ENCODE results near the gene A2M. TPM values are rescaled to one million over a fixed set of nuclear protein-coding genes. Genes with fewer than 3 reads are reported as not detected.

Gene A2M
- total RNA-seq, 4 donors from 2014 or later, result 316 to 600 (median 331) TPM

- TF ChIP-seq CTCF (IDR thresholded peaks at IDR 0.05; ENCODE audit: low read depth), result no peak
These were observed 47.1 kb downstream of the A2M start for GRCh38 chr12:9068600-9068999.

- TF ChIP-seq CTCF (IDR thresholded peaks at IDR 0.05; ENCODE audit: low read depth), result no peak
These were observed 47.6 kb downstream of the A2M start for GRCh38 chr12:9068086-9068485.

DNA sequence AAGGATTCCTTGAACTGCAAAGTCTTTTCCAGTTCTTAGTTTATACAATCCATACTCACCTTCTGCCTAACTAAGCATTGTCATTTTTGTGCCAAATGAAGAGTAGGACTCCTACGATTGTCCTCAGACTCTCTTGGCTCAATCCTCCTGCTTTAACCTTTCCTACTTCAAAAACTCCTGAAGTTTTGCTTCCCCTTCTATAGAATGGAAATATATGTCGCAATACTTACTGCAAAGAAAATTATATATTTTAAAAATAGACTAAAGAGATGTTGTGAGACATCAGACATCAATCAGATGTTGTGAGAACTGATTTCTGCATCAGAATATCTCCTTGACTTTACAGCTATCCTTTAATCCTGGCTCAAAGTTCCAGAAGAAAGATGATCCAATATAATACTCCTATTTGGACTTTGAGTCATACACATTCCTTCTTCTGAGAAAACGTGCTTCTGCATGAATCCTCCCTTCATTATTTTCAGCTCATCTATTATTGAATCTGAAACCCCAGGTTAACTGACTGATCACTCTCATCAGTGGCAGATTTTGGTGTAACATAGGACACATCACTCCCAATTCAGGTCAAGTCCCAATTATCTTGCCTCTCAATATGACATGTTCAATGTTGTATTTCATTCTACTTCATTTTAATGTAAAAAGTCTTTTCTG is 48.8 kb downstream of the A2M start:
- TF ChIP-seq CTCF (IDR thresholded peaks at IDR 0.05; ENCODE audit: low read depth), result no peak

DNA sequence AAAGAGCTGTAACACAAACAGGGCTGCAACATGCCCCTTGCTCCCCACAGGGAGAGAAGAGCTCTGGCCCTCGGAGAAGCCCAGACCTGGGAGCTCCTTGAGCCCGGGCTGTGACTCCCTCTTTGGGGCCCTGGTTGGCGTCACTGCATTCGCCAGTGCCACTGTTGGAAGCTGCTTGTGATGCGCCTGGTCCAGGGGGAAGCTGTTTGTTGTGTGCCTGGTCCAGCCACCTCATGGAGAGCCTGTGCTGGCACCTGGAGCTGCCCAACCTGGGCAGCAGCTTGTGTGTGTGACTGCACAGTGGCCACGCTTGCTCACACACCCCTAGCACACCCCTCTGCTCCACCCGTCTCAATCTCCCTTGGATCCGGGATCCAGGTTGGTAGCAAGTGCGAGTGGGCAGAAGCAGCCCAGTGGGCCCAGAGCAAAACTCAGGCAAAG is 49.5 kb downstream of the A2M start:
- TF ChIP-seq CTCF (IDR thresholded peaks at IDR 0.05; ENCODE audit: low read depth), result no peak

GRCh38 chr12:9065607-9065856 is 50.2 kb downstream of the A2M start:
- TF ChIP-seq CTCF (IDR thresholded peaks at IDR 0.05; ENCODE audit: low read depth), result no peak

- no peak for TF ChIP-seq CTCF (IDR thresholded peaks at IDR 0.05; ENCODE audit: low read depth)
These were observed 50.7 kb downstream of the A2M start for GRCh38 chr12:9064815-9065606.

DNA sequence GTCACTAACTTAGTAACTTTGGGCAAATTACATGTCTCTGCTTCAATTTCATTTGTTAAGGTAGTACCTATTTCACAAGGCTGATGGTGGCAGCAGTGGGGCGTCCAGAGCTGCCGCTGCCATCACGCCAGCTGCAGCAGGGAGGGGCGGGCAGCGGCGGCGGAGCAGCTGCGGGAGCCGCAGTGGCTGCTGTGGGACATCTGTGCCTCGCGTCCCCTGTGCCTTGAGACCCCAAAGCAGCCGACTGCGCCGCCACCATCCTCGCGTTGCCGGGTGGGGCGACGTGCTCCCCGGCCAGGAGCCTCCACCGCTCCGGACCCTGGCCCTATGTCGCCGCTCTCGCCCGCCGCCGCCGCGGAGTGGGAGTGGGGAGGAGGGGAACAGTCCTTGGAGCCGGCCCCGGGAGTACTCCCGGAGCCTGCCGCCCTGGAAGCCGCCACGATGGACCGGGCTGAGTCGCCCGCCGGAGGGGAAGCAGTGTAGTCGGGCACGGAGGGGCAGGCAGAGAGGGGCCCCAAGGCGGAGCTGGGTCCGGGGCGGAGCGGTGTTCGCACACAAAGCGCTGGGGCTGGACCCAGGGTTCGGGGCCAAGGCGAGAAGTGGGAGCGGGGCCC is 51.4 kb downstream of the A2M start:
- no peak for TF ChIP-seq CTCF (IDR thresholded peaks at IDR 0.05; ENCODE audit: low read depth)
